ENCODE measurements around the gene MACROD2. TPM values are rescaled to one million over a fixed set of nuclear protein-coding genes. Genes with fewer than 3 reads are reported as not detected.

The MACROD2 gene
- total and polyA plus RNA-seq, 2 of the 4 experiments (the other 2 are of a cell fraction), result not detected

GRCh38 chr20:14929388-14929787 is 934.1 kb downstream of the MACROD2 start:
- POLR2A ChIA-PET (ENCODE audit: unreplicated experiment), result no interaction called here
- Histone ChIP-seq H3K27ac (ENCODE audit: insufficient read depth, low read length) (no peak overlapping the region), H3K79me1 (ENCODE audit: low read depth in 1 of 2, low read length in 2 of 2) (no peaks in the 10 kb centered on the region), H2AK5ac (ENCODE audit: low read depth, low read length) (no peak overlapping the region), H2BK120ac (ENCODE audit: low read depth, low read length) (no peak overlapping the region), H3K9me3 (ENCODE audit: control insufficient read depth, insufficient read depth, low read length) (peaks cover 10% of the 10 kb centered on the region), H4K8ac (ENCODE audit: low read depth in 2 of 2, low read length in 2 of 2) (no peak overlapping the region), H3K14ac (replicated peaks; ENCODE audit: low read depth, low read length) (no peak overlapping the region), H3K56ac (ENCODE audit: extremely low read depth, insufficient read depth, low read length) (no peak overlapping the region), H4K91ac (ENCODE audit: insufficient read depth, low read depth, low read length) (no peak overlapping the region), H3K9ac (ENCODE audit: low read depth, low read length) (no peak overlapping the region), H4K20me1 (ENCODE audit: insufficient read depth, low read length) (no peaks in the 10 kb centered on the region), H3K23ac (ENCODE audit: low read depth, low read length) (no peak overlapping the region), H2BK5ac (ENCODE audit: low read depth, low read length, poor library complexity, severe bottlenecking) (no peak overlapping the region), H3K4me3 (ENCODE audit: insufficient read depth, low read depth, low read length) (no peak overlapping the region), H3K4ac (ENCODE audit: low read depth, low read length) (no peak overlapping the region), H3K27me3 (ENCODE audit: control insufficient read depth, insufficient read depth, low read length) (no peaks in the 10 kb centered on the region), H3K18ac (ENCODE audit: low read depth, low read length) (no peak overlapping the region), H3K36me3 (ENCODE audit: control insufficient read depth, insufficient read depth, low read length) (no peaks in the 10 kb centered on the region), H2BK15ac (ENCODE audit: low read depth, low read length) (no peak overlapping the region), H4K5ac (ENCODE audit: low read depth, low read length) (no peak overlapping the region), H2BK20ac (ENCODE audit: low read depth, low read length) (no peak overlapping the region), H2AK9ac (replicated peaks; ENCODE audit: low read depth, low read length, poor library complexity) (no peak overlapping the region), H2AFZ (replicated peaks; ENCODE audit: low read length, poor library complexity) (no peak overlapping the region), H3K4me2 (ENCODE audit: low read depth, low read length) (no peak overlapping the region), H3K4me1 (ENCODE audit: control insufficient read depth, insufficient read depth, low read length) (no peaks in the 10 kb centered on the region), H3K9me1 (ENCODE audit: insufficient read depth, low read length) (no peaks in the 10 kb centered on the region)
- in situ Hi-C loops (cut with MboI; ENCODE audit: low sequenced_read_pairs), result no loop called here
- dilution Hi-C loops (cut with HindIII; ENCODE audit: low sequenced_read_pairs, unreplicated experiment), result no loop called here
- WGBS, 2 experiments (ENCODE audit: extremely low coverage in 2 of 2, insufficient read length in 1 of 2), result no CpG with 5 or more reads among the region's 8 CpGs
- no peak for TF ChIP-seq CTCF (conservative IDR thresholded peaks at IDR 0.05; ENCODE audit: low read depth, low read length)
- no peak for TF ChIP-seq USF2 (IDR thresholded peaks at IDR 0.05; ENCODE audit: low read depth, low read length)
- no peak for TF ChIP-seq CEBPB (IDR thresholded peaks at IDR 0.05; ENCODE audit: low read depth, low read length)
- TF ChIP-seq MAFK (IDR thresholded peaks at IDR 0.05; ENCODE audit: low read depth, low read length), result no peak
- no peak for TF ChIP-seq MXI1 (IDR thresholded peaks at IDR 0.05; ENCODE audit: borderline replicate concordance, low read depth, low read length)
- no peak for TF ChIP-seq SMC3 (IDR thresholded peaks at IDR 0.05; ENCODE audit: low read depth, low read length)
- no peak for TF ChIP-seq POLR2A (IDR thresholded peaks at IDR 0.05; ENCODE audit: low read depth, low read length)
- no peak for TF ChIP-seq RCOR1 (IDR thresholded peaks at IDR 0.05; ENCODE audit: insufficient replicate concordance, low read length)
- no peak for TF ChIP-seq RFX5 (IDR thresholded peaks at IDR 0.05; ENCODE audit: low read depth, low read length)
- no peak for TF ChIP-seq MAZ (IDR thresholded peaks at IDR 0.05; ENCODE audit: borderline replicate concordance, low read depth, low read length)
- TF ChIP-seq BHLHE40 (IDR thresholded peaks at IDR 0.05; ENCODE audit: low read depth, low read length), result no peak
- no peak for TF ChIP-seq FOS (IDR thresholded peaks at IDR 0.05; ENCODE audit: low read depth, low read length)
- TF ChIP-seq RAD21 (IDR thresholded peaks at IDR 0.05; ENCODE audit: low read length), result no peak
- no peak for TF ChIP-seq CHD1 (IDR thresholded peaks at IDR 0.05; ENCODE audit: low read depth, low read length)
- no peak for TF ChIP-seq ELK1 (IDR thresholded peaks at IDR 0.05; ENCODE audit: borderline replicate concordance, low read depth, low read length)
- no peak for TF ChIP-seq NFE2L2 (IDR thresholded peaks at IDR 0.05; ENCODE audit: low read depth, low read length)
- no TSS peak for BruUV-seq (replicated peaks)
- ATAC-seq (ENCODE audit: low read depth), result no peak
- intact Hi-C loops (cut with micrococcal nuclease), result no loop called here
- CTCF ChIA-PET, result interaction anchor here (0.6 kb wide), 1 partner anchor 48 kb away, joined by 5 read pairs; no protein-coding TSS in a partner anchor
- no peak for DNase-seq

All from IMR-90 (cell line).